Peyer's patch (tissue), 4 donors: Measurements from ENCODE around the gene CDC42SE2.

ENCODE experiments used
- POLR2A ChIP-seq, 2 donors: fragments of 450-650 bp; IDR thresholded peaks; one replicate each; pipeline ENCODE4 v1.5.1; 2017; ENCODE audit warnings: antibody characterized with exemption in 2 of 2, mild to moderate bottlenecking in 2 of 2, moderate library complexity in 2 of 2
- TF ChIP-seq, protein P1 (sequence below), 6 experiments: fragments of 450-650 bp in 4 of 6; fragments of 200-600 bp in 2 of 6; sonication (generic) in 1 of 6; IDR thresholded peaks; one replicate each; pipeline ENCODE4 v1.5.1; 2017 to 2019; ENCODE audit warnings: antibody characterized with exemption in 6 of 6, mild to moderate bottlenecking in 3 of 6, moderate library complexity in 1 of 6

DNA sequence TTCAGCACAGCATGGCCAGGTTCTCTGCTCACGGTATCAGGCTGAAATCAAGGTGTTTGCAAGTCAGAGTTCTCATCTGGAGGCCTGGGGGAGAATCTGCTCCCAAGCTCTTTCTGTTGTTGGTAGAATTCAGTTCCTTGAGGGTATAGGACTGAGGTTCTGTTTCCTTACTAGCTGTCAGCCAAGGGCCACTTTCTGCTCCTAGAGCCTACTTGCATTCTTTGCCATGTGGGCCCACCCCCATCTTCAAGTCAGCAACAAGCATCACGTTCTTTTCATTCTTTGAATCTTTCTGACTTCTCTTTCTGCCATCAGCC is 7.4 kb upstream of the CDC42SE2 start:
- TF ChIP-seq, protein P1, sequence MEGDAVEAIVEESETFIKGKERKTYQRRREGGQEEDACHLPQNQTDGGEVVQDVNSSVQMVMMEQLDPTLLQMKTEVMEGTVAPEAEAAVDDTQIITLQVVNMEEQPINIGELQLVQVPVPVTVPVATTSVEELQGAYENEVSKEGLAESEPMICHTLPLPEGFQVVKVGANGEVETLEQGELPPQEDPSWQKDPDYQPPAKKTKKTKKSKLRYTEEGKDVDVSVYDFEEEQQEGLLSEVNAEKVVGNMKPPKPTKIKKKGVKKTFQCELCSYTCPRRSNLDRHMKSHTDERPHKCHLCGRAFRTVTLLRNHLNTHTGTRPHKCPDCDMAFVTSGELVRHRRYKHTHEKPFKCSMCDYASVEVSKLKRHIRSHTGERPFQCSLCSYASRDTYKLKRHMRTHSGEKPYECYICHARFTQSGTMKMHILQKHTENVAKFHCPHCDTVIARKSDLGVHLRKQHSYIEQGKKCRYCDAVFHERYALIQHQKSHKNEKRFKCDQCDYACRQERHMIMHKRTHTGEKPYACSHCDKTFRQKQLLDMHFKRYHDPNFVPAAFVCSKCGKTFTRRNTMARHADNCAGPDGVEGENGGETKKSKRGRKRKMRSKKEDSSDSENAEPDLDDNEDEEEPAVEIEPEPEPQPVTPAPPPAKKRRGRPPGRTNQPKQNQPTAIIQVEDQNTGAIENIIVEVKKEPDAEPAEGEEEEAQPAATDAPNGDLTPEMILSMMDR (IDR thresholded peaks at IDR 0.05) = no peak
- TF ChIP-seq POLR2A (IDR thresholded peaks at IDR 0.05) = no peak
